BLaER1 treated with 17β-estradiol and CSF1 and Interleukin-3, amounts not matched to agents 10 nM and 100 nM (cell line): ENCODE data around the gene AUH.
A peak's percentile ranks its signal among the peaks of the same experiment; 100 is the strongest.

Experiments
- H3K27ac ChIP-seq, 11 experiments: shearing (Covaris generic); formaldehyde crosslinking; 2 replicates each; pipeline ENCODE4 v1.8.1; 2022
- H3K27me3 ChIP-seq, 11 experiments: shearing (Covaris generic); formaldehyde crosslinking; 2 replicates each; pipeline ENCODE4 v1.8.1; 2022
- H3K36me3 ChIP-seq, 11 experiments: shearing (Covaris generic); formaldehyde crosslinking; 2 replicates each; pipeline ENCODE4 v1.8.1; 2022
- H3K4me1 ChIP-seq, 10 experiments: shearing (Covaris generic); formaldehyde crosslinking; 2 replicates each; pipeline ENCODE4 v1.8.1; 2022
- H3K4me2 ChIP-seq, 11 experiments: shearing (Covaris generic); formaldehyde crosslinking; 2 replicates each; pipeline ENCODE4 v1.8.1; 2022
- H3K4me3 ChIP-seq, 10 experiments: shearing (Covaris generic); formaldehyde crosslinking; 2 replicates each; pipeline ENCODE4 v1.8.1; 2022
- H3K9ac ChIP-seq, 11 experiments: shearing (Covaris generic); formaldehyde crosslinking; 2 replicates each; pipeline ENCODE4 v1.8.1; 2022
- H3K9me3 ChIP-seq, 11 experiments: shearing (Covaris generic); formaldehyde crosslinking; replicated peaks in 1 of 11; 2 replicates each; pipeline ENCODE4 v1.8.1; 2022
- H4K20me1 ChIP-seq, 11 experiments: shearing (Covaris generic); formaldehyde crosslinking; 2 replicates each; pipeline ENCODE4 v1.8.1; 2022
- Cebpa-rat ChIP-seq, 11 experiments: shearing (Covaris generic); IDR thresholded peaks; 2 replicates each; pipeline ENCODE4 v1.8.1; 2022

Gene AUH

DNA sequence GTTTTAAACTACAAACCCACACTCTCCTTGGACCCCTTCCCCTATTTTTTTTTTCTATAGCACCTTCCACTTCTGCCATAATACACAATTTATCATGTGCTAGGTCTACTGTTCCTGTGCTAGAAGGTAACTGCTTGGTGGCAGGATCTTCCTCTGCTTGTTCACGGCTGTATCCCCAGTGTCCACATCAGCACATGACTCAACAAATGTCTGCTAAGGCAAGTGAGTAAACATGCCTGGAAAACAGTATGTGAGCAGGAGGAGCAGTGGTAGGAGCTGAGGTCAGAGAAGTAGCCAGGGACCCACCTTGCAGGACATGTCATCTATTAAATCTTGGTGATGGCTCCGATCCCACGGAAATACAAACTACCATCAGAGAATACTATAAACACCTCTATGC, 79.4 kb downstream of the AUH start:
- no peaks in the 10 kb centered on the region; a peak in 1 of 22 replicates for H4K20me1 ChIP-seq
- H3K4me3 ChIP-seq: no peak overlapping the region
- no peaks in the 10 kb centered on the region for H3K4me1 ChIP-seq
- H3K36me3 ChIP-seq: peaks cover 0 to 10% (median 0%) of the 10 kb centered on the region in 11 experiments; a peak in 3 of 22 replicates
- no peak overlapping the region for H3K4me2 ChIP-seq
- H3K9me3 ChIP-seq: peaks cover 0 to 13% (median 6%) of the 10 kb centered on the region in 11 experiments; a peak in 9 of 22 replicates
- H3K27ac ChIP-seq: no peak overlapping the region
- no peaks in the 10 kb centered on the region for H3K27me3 ChIP-seq
- TF ChIP-seq Cebpa-rat (IDR thresholded peaks at IDR 0.05): no peak
- H3K9ac ChIP-seq: no peak overlapping the region

DNA sequence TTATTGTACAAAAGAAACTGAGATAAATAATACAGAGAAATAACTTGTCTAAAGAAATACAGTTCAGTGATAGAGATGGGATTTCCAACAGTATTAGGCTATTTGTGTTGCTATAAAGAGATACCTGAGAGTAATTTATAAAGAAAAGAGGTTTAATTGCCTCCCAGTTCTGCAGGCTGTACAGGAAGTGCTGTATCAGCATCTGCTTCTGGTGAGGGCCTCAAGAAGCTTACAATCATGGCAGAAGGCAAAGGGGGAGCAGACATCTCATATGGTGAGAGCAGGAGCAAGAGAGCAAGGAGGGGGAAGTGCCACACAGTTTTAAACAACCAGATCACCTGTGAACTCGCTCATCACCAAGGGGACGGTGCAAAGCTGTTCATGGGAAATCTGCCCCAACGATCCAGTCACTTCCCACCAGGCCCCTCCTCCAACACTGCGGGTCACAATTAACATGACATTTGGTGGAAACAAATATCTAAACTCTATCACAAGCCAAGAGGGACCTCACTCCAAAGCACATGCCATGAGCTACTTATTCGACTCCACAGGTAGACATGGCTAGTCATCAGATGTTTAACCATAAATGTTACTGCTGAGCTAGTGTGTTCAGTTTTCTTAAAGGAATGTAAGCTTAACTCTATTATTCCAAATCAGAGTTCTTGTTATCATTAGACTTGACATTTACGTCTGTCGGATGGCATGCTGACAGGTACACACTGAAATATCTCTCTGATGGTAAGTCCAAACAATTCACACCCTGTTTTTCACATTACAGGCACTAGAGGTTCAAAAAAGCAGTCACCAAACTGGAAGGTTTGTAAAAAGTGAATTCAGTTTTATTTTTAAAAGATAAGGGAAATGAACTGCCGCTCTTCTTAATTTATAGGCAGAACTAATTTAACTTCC, 82.2 kb downstream of the AUH start:
- no peak for TF ChIP-seq Cebpa-rat (IDR thresholded peaks at IDR 0.05)

DNA sequence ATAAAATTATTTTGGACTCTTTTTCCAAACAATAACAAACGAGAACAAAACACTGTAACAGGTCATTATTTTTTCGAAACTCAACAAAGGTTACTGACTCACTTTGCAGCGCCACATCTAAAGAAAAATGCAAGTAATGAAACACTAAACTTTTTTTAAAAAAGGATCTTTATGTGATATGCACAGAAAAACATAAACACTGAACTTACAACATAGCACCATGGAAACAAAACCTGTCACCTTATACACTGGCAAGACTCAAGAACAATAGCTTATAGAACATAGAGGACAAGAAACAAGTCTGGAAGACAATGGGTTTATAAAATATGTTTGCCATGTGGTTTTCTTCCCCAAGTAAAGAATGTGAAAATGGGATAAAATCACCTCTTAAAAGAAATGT, 85.2 kb downstream of the AUH start:
- Histone ChIP-seq H4K20me1 (no peaks in the 10 kb centered on the region), H3K4me3 (no peak overlapping the region), H3K4me2 (no peak overlapping the region), H3K27me3 (no peaks in the 10 kb centered on the region), H3K9me3 (no peaks in the 10 kb centered on the region), H3K9ac (no peak overlapping the region), H3K27ac (no peak overlapping the region), H3K36me3 (peaks cover 0 to 10% (median 0%) of the 10 kb centered on the region in 11 experiments; a peak in 1 of 22 replicates), H3K4me1 (peaks cover 0 to 16% (median 4%) of the 10 kb centered on the region in 10 experiments; a peak in 7 of 20 replicates)
- TF ChIP-seq Cebpa-rat (IDR thresholded peaks at IDR 0.05): no peak

More for the DNA sequence above, 82.2 kb downstream of the AUH start:
- no peak overlapping the region for H3K9ac ChIP-seq
- H3K27me3 ChIP-seq: no peaks in the 10 kb centered on the region
- H3K9me3 ChIP-seq: peaks cover 0 to 8% (median 5%) of the 10 kb centered on the region in 11 experiments; a peak in 9 of 22 replicates
- H4K20me1 ChIP-seq: no peaks in the 10 kb centered on the region; a peak in 1 of 22 replicates
- no peak overlapping the region for H3K4me2 ChIP-seq
- no peak overlapping the region for H3K27ac ChIP-seq
- H3K36me3 ChIP-seq: peaks cover 0 to 10% (median 0%) of the 10 kb centered on the region in 11 experiments; a peak in 3 of 22 replicates
- H3K4me3 ChIP-seq: no peak overlapping the region
- peaks cover 0 to 16% (median 4%) of the 10 kb centered on the region in 10 experiments; a peak in 7 of 20 replicates for H3K4me1 ChIP-seq

DNA sequence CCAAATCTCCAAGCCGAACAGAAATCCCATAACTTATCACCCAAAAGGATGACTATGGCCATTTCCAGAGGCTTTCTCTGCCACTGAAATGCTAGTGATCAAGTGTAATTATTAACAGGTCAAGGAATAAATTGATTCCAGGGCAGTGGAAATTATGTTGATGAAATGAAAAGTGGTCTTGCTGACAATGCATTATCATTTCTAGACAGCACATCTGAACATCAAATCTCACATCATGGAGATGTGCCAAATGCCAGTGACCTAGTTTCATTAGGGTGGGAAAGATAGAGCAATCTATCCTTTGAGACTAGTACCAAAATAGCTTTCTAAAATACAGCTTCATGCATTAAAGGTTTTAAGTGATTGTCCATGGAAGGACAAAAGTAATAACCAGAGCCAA, 86.1 kb downstream of the AUH start:
- Histone ChIP-seq H3K36me3 (peaks cover 0 to 10% (median 0%) of the 10 kb centered on the region in 11 experiments; a peak in 1 of 22 replicates), H4K20me1 (no peaks in the 10 kb centered on the region), H3K9ac (no peak overlapping the region), H3K4me1 (peaks cover 0 to 16% (median 4%) of the 10 kb centered on the region in 10 experiments; a peak in 7 of 20 replicates), H3K27me3 (no peaks in the 10 kb centered on the region), H3K9me3 (no peaks in the 10 kb centered on the region), H3K4me3 (no peak overlapping the region), H3K27ac (no peak overlapping the region), H3K4me2 (no peak overlapping the region; a peak in 1 of 22 replicates)
- TF ChIP-seq Cebpa-rat (IDR thresholded peaks at IDR 0.05): no peak

DNA sequence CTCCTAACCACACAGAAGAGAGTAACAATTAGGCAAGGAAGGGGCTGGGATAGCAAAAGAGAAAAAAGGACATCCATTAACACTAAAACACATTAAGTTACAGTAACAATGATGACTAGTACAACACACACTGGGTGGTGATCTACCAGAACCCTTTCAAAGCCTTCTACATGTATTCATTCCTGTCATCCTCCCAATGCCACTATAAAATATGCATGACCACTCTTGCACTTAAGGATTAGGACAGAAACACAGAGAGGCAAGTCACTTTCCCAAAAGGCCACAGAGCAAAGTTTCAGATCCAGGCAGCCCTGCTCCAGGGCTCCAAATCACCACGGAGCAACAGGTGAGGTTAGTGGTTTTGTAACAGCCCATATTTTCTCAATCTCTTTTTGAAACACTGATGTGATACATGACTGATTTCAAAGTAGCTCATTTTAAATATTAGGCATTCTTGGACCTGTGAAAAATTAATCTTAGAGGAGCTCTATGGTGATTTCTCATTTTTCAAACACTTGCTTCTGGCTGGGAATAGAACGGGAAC, 86.7 kb downstream of the AUH start:
- no peak overlapping the region for H3K4me3 ChIP-seq
- H3K27ac ChIP-seq: no peak overlapping the region
- peak overlapping the region in 2 of 11 experiments; percentile 3 to 8; a peak in 1 of 22 replicates for H3K4me2 ChIP-seq
- peaks cover 0 to 16% (median 4%) of the 10 kb centered on the region in 10 experiments; a peak in 7 of 20 replicates for H3K4me1 ChIP-seq
- TF ChIP-seq Cebpa-rat (IDR thresholded peaks at IDR 0.05): no peak
- H3K27me3 ChIP-seq: no peaks in the 10 kb centered on the region
- no peak overlapping the region for H3K9ac ChIP-seq
- H4K20me1 ChIP-seq: no peaks in the 10 kb centered on the region
- peaks cover 0 to 10% (median 0%) of the 10 kb centered on the region in 11 experiments; a peak in 1 of 22 replicates for H3K36me3 ChIP-seq
- H3K9me3 ChIP-seq: no peaks in the 10 kb centered on the region

DNA sequence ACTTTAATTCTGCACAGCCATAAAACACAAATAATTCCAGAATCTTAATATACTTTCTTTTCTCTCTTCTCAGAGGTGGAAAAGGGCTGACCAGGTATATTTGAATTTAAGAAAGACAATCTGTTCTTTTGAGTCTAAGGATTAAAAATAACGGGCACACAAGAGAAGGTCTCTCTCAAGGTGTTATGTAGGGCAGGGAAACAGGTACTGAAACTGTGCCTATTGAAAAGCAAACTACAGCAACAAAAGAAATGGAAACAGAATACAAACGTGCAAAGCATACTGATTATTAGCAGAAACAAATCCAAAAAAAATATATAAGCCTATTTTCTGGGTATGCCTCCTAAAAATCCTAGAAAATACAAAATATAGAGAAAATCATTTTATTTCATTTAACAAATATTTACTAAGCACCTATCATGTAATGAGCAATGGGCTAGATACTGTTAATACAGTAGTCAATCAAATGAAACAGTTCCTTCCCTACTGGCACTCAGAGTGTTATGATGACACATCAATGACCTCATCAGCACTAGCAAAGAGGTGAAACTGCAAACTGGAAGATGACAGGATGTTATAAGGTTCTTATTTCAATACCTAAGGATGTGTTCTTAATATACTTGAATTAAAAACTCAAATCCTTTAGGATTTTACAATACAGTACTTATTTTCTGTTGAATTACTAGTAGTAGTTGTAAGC, 87.7 kb downstream of the AUH start:
- H3K27ac ChIP-seq: no peak overlapping the region
- 0 out of 22 replicates have a peak, but pooled peaks cover 0 to 4% (median 0%) of the 10 kb centered on the region in 11 experiments for H3K36me3 ChIP-seq
- no peaks in the 10 kb centered on the region for H4K20me1 ChIP-seq
- H3K9ac ChIP-seq: no peak overlapping the region
- no peak overlapping the region for H3K4me2 ChIP-seq
- peaks cover 0 to 16% (median 4%) of the 10 kb centered on the region in 10 experiments; a peak in 7 of 20 replicates for H3K4me1 ChIP-seq
- H3K4me3 ChIP-seq: no peak overlapping the region
- TF ChIP-seq Cebpa-rat (IDR thresholded peaks at IDR 0.05): no peak
- no peaks in the 10 kb centered on the region for H3K27me3 ChIP-seq
- H3K9me3 ChIP-seq: no peaks in the 10 kb centered on the region

DNA sequence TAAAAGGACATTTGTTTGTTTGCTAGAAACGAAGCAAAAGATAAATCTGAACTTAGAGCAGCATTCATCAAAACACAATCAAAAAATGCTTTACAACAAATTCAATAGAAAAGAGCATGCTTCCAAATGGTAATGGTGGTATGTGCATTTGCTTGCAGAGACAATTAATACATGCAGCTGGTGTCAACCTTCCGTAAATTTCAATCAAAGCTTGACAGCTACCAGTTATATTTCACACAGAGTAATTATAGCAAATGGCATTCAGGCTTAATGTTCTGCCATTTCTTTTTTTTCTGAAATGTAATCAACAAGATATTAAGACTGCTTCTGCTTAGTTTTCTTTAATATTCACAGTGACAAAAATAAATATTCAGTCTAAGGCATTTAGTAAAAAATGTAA, 90.6 kb downstream of the AUH start:
- no peak overlapping the region for H3K9ac ChIP-seq
- TF ChIP-seq Cebpa-rat (IDR thresholded peaks at IDR 0.05): no peak
- no peak overlapping the region for H3K27ac ChIP-seq
- H3K27me3 ChIP-seq: no peaks in the 10 kb centered on the region
- H3K4me1 ChIP-seq: peaks cover 0 to 15% (median 4%) of the 10 kb centered on the region in 10 experiments; a peak in 7 of 20 replicates
- no peaks in the 10 kb centered on the region for H4K20me1 ChIP-seq
- H3K4me2 ChIP-seq: no peak overlapping the region
- H3K4me3 ChIP-seq: no peak overlapping the region
- H3K9me3 ChIP-seq: no peaks in the 10 kb centered on the region
- peaks cover 0 to 10% (median 0%) of the 10 kb centered on the region in 11 experiments; a peak in 2 of 22 replicates for H3K36me3 ChIP-seq

DNA sequence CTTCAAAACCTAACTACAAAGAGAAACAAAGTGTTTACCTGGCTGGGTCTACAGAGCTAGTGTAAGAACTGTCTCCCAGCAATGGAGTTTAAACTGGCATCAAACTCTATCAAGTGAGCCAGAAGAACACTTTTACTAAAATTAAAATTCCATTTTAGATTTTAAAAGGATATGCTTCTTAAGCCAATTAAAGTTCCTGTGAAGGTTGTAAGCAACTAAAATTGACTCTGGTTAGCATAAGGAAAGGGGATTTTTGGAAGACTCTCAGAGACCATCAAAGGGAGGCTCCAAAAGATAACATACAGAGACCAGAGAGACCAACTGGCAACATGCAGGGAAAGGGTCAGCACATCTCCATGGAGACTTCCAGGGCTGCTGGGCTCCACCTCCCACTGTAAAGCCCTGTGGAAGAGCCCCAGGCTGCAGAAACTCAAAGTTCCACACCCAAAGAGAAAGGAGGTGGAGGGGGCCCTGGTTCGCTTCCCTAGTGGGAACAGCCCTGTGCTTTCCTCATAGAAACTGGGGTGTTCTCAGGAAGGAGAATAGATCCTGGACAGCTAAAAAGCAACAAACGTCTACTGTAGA, 91.7 kb downstream of the AUH start:
- Histone ChIP-seq H3K4me3 (no peak overlapping the region), H3K9ac (no peak overlapping the region), H3K4me1 (peaks cover 0 to 5% (median 1%) of the 10 kb centered on the region in 10 experiments; a peak in 4 of 20 replicates), H3K4me2 (no peak overlapping the region), H3K27ac (no peak overlapping the region), H4K20me1 (no peaks in the 10 kb centered on the region), H3K36me3 (peaks cover 0 to 10% (median 0%) of the 10 kb centered on the region in 11 experiments; a peak in 2 of 22 replicates), H3K27me3 (no peaks in the 10 kb centered on the region), H3K9me3 (no peaks in the 10 kb centered on the region; a peak in 1 of 22 replicates)
- no peak for TF ChIP-seq Cebpa-rat (IDR thresholded peaks at IDR 0.05)
